Kidney glomerular epithelial cell (primary cell): ENCODE results near the gene PIEZO2.

Source experiments
- DNase-seq: peaks from one replicate; lab custom pipeline; 2025; lab: John Stamatoyannopoulos, UW

The PIEZO2 gene

GRCh38 chr18:11064727-11065460 is 84.5 kb downstream of the PIEZO2 start:
- DNase-seq = no peak

GRCh38 chr18:11064106-11064505 is 85.3 kb downstream of the PIEZO2 start:
- no peak for DNase-seq

DNA sequence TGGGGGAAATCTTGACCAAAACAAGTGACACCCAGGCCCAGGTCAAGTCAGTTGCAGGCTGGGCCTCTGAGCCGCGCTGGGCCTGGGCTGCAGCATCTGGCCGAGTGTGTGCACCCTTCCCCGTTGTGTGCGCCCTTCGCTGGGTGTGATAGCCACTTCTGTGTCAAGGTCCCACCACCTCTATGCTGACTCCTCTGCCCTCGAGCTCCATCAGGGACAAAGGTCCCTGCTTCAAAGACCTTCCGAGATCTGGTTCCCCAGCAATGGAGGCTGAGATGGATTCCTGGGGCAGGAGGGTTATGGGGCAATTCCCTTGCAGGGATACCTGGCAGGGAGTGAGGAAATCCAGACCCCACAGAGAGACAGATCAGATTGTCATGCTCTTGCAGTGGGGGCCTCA is 93.6 kb downstream of the PIEZO2 start:
- DNase-seq = no peak

- DNase-seq = no peak
These were observed 94.9 kb downstream of the PIEZO2 start for GRCh38 chr18:11054497-11054896.

DNA sequence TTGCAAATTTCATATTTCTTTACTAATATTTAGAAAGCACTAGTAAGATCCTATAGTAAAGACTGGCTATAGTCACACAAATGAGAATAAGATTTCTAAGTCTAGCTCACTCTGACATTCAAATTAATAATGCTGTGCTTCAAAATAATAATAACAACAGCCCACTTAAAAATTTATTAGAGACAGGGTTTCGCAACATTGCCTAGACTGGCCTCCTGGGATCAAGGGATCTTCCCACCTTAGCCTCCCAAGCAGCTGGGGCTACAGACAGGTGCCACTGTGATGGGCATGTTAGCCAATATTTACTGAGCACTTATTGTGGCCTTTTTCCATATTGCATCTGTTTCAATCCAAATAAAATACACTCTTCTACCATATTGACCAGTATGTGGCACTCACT is 96.1 kb downstream of the PIEZO2 start:
- no peak for DNase-seq

GRCh38 chr18:11052800-11053199 is 96.6 kb downstream of the PIEZO2 start:
- DNase-seq = no peak

DNA sequence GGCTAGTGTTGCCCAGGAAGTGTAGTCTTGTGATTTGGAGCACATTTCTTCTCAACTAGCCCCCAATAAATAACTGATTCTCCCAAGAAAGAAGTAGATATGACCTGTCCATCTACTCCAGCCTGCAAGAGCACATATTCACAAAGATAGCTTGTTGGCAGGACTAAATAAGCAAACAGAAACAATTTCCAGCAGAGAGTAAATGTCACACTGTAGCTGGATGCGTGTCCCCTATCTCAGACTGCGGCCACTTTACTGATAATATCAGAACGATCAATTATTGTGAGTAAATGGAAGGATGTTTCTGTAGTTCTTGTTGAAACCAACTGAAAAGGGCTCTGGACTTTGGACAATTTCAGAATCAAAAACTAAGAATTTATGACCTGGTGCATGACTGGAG is 97.9 kb downstream of the PIEZO2 start:
- DNase-seq = no peak

GRCh38 chr18:11050966-11051365 is 98.4 kb downstream of the PIEZO2 start:
- no peak for DNase-seq

- no peak for DNase-seq
These were observed 101.6 kb downstream of the PIEZO2 start for GRCh38 chr18:11047817-11048216.

- no peak for DNase-seq
These were observed 102.2 kb downstream of the PIEZO2 start for GRCh38 chr18:11047156-11047555.

- DNase-seq = no peak
These were observed 103.2 kb downstream of the PIEZO2 start for GRCh38 chr18:11046140-11046539.

GRCh38 chr18:11043694-11044093 is 105.7 kb downstream of the PIEZO2 start:
- DNase-seq = no peak

- DNase-seq = no peak
These were observed 107.1 kb downstream of the PIEZO2 start for GRCh38 chr18:11042247-11042646.

DNA sequence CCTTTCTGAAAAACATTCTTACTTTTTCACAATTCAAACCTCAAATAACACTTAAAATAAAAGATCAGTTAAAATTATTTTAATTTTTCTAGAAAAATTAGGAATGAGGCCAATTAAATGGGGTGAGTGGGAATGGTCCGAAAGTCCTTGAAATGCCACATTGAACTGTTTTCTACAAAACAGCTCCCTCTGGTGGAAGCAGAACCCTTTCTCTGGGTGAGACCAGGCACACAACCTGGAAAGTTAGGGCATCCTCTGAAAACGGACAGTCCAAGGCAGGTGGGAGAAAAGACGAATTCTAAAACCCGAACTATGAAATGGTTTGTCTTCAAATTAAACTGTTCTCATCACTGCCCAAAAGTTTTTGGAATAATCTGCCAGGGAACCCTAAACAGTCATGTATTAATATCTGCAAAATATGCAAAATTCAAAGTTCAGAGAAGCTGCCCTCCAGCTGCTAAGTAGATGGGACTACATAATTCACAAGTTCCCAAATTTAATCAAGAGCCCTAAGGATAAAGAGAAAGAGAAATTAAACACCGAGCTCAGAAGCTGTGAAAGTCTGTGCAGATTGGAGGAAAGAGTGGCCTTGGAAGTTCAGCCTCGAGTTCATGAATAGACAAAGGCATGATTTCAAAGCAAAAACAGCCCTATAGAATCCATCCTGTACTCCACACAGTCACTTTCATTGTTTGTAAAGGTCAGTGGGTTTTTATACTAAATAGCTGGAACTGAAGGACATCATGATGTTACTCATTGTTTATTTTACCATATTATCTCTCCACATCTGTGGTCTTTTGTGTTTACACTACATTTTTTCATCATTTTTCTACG is 108.3 kb downstream of the PIEZO2 start:
- DNase-seq = peak; percentile 74

- DNase-seq = no peak
These were observed 109.0 kb downstream of the PIEZO2 start for GRCh38 chr18:11040359-11040758.

DNA sequence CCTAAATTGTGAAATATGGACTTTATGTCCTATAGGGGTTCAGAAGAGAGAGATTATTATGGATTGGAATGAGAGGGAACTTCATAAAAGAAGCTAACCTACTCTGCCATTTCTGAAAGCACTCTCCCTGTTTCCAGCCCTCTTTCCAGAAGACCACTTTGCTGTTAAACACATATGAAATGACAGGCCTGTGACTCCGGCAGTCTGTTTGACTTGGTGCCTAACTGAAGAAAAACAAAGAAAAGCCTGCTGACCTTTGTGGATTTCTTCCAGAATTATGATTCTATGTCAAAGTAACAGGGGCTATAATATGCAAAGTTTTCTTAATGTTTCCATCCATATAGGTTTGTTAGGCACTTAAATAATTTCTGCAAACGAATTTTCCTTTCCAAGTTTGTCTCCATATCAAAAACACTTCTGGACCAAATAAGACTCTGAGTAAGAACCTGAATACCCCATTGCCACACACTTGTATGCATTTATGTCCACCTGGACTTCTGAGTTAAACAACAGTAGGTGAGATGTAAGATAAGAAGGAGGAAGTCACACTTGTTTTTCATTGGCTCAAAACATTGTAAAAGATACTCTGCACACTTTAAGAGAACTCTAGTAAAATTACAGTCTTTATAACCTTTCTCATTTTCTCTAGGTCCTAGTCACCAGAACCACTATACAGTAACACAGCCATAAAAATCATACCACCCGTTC is 111.7 kb downstream of the PIEZO2 start:
- no peak for DNase-seq

GRCh38 chr18:11035814-11036495 is 113.4 kb downstream of the PIEZO2 start:
- no peak for DNase-seq

- DNase-seq = no peak
These were observed 114.0 kb downstream of the PIEZO2 start for GRCh38 chr18:11035376-11035775.

- no peak for DNase-seq
These were observed 114.5 kb downstream of the PIEZO2 start for GRCh38 chr18:11034884-11035283.

DNA sequence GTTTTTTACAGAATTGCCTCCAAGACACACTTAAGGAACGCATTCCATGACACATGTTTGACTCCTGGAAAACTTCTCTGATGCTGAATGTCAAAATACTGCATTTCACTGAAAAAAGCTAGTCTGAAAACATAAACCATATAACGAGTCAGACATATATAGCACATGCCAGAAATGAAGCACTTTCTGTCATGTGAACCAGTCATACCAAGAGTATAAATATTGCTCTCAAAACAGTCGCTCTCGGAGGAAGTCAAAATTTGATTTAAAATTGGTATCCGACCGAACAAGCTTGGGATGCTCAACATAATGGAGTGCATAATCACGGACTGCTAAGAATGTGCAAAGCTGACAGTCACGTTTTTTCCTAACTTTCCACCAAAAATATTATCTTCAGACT is 115.9 kb downstream of the PIEZO2 start:
- DNase-seq = no peak

DNA sequence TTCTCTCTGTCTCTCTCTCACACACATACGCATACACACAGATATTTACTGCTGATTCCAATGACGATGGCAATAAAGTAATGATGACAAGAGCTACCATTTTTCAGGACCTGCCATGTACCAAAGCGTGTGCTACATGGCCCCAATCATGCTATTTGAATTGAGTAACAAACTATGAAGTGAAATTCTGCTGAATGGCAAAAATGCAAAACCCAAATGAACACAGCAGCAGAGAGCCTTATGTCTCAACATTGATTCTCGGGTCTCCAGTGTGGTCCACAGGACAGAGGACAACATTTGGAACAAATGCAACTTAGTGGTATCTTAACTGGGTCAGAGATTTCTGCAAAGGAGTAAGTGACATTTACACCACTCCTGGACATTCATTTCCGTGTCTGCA is 117.4 kb downstream of the PIEZO2 start:
- no peak for DNase-seq

DNA sequence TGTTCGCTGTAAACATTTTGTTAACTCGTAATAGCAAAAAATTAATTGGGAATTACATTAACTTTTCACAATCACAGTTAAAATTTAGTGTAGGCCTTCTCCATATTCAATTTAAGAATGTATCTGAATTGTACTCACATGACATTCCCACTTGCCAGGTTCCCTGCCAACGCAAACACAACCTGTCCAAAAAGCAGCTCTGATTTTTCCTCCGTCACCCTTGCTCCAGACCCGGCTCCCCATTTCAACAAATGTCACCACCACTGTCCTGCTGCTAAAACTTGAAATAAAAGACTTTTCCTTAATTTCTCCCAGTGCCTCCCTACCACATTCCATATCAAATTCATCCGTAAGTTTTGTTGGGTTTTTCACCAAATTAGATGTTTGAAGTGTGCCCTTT is 120.3 kb downstream of the PIEZO2 start:
- no peak for DNase-seq
